CD4-positive, alpha-beta T cell (primary cell): ENCODE data around the gene ALX3. TPM values are rescaled to one million over a fixed set of nuclear protein-coding genes. Genes with fewer than 3 reads are reported as not detected.
A peak's percentile ranks its signal among the peaks of the same experiment; 100 is the strongest.

Experiments
- ATAC-seq: fragments of 200-7000 bp; cut with Tn5 transposase; one replicate; pipeline ENCODE4 v1.10.0; 2022; ENCODE audit warnings: mild to moderate bottlenecking; ENCODE audit not compliant: poor library complexity
- CTCF ChIA-PET: fragments of 350-600 bp; sonication (Branson Sonifier 250); formaldehyde crosslinking; loops from one replicate; lab custom pipeline; 2021; ENCODE audit warnings: antibody characterized with exemption, inconsistent platforms; lab: Charles Lee
- POLR2A ChIA-PET: fragments of 350-600 bp; sonication (Branson Sonifier 250); formaldehyde crosslinking; loops from one replicate; lab custom pipeline; 2021; ENCODE audit warnings: antibody characterized with exemption, inconsistent platforms; lab: Charles Lee
- DNase-seq, 14 experiments: peaks; one replicate each; pipeline ENCODE4 v3.0.0-alpha.2; 2013 to 2020; ENCODE audit warnings: mixed read lengths in 2 of 14
- H3K27ac ChIP-seq, 2 donors: one replicate each; pipeline versions ENCODE4 v1.5.1 to v1.7.0; 2013; ENCODE audit warnings: low read length in 2 of 2, low read depth in 1 of 2, mild to moderate bottlenecking in 1 of 2
- H3K27me3 ChIP-seq, 2 experiments: 1 replicate in 1 of 2; 2 replicates in 1 of 2; pipeline versions ENCODE4 v1.6.1 to v1.7.0; 2013; ENCODE audit warnings: low read length in 2 of 2, control low read depth in 1 of 2, mild to moderate bottlenecking in 1 of 2, moderate library complexity in 1 of 2; ENCODE audit not compliant: insufficient read depth in 2 of 2, control insufficient read depth in 1 of 2
- H3K36me3 ChIP-seq: one replicate; pipeline ENCODE4 v1.6.1; 2013; ENCODE audit warnings: low read length, control low read depth; ENCODE audit not compliant: insufficient read depth
- H3K4me1 ChIP-seq: one replicate; pipeline ENCODE4 v1.6.1; 2013; ENCODE audit warnings: low read length, control low read depth; ENCODE audit not compliant: insufficient read depth
- H3K4me3 ChIP-seq: one replicate; pipeline ENCODE4 v1.5.1; 2013; ENCODE audit warnings: mild to moderate bottlenecking, low read length, moderate library complexity
- H3K9me3 ChIP-seq, 2 experiments: 1 replicate in 1 of 2; 2 replicates in 1 of 2; pipeline versions ENCODE4 v1.6.1 to v1.7.0; 2013; ENCODE audit warnings: low read length in 2 of 2, mild to moderate bottlenecking in 2 of 2, control low read depth in 1 of 2, moderate library complexity in 1 of 2; ENCODE audit not compliant: control insufficient read depth in 1 of 2, insufficient read depth in 1 of 2
- H3K27ac Mint-ChIP-seq: one replicate; pipeline ENCODE4 v1.8.0; 2020; ENCODE audit warnings: mixed read lengths
- H3K27me3 Mint-ChIP-seq: one replicate; pipeline ENCODE4 v1.8.0; 2021; ENCODE audit warnings: mixed read lengths
- H3K36me3 Mint-ChIP-seq: one replicate; pipeline ENCODE4 v1.8.0; 2021; ENCODE audit warnings: low read depth, mixed read lengths
- H3K4me1 Mint-ChIP-seq: one replicate; pipeline ENCODE4 v1.8.0; 2021; ENCODE audit warnings: low read depth, mixed read lengths
- H3K4me3 Mint-ChIP-seq: one replicate; pipeline ENCODE4 v1.8.0; 2020; ENCODE audit warnings: mild to moderate bottlenecking, mixed read lengths
- H3K9me3 Mint-ChIP-seq: one replicate; pipeline ENCODE4 v1.8.0; 2020; ENCODE audit warnings: mixed read lengths
- CTCF ChIP-seq: fragments of 200-600 bp; IDR thresholded peaks from one replicate; pipeline ENCODE4 v1.8.0; 2022; ENCODE audit warnings: antibody characterized with exemption, mild to moderate bottlenecking
- intact Hi-C, 2 experiments: fragments of 100-400 bp; cut with DNase I in 1 of 2; cut with micrococcal nuclease in 1 of 2; formaldehyde crosslinking; loops; one replicate each; pipeline versions ENCODE4 v1.15.1 to v1.9.0; 2023 to 2025; cut with DNase I, micrococcal nuclease
- total RNA-seq, 174 experiments: library from RNA in 2 of 174; stranded (reverse) in 2 of 174; gene quantifications; one replicate each; pipeline ENCODE4 v1.2.3 and lab custom pipeline; 2021 to 2026

ALX3 gene
- total RNA-seq, 2 experiments from 2014 or later = not detected

DNA sequence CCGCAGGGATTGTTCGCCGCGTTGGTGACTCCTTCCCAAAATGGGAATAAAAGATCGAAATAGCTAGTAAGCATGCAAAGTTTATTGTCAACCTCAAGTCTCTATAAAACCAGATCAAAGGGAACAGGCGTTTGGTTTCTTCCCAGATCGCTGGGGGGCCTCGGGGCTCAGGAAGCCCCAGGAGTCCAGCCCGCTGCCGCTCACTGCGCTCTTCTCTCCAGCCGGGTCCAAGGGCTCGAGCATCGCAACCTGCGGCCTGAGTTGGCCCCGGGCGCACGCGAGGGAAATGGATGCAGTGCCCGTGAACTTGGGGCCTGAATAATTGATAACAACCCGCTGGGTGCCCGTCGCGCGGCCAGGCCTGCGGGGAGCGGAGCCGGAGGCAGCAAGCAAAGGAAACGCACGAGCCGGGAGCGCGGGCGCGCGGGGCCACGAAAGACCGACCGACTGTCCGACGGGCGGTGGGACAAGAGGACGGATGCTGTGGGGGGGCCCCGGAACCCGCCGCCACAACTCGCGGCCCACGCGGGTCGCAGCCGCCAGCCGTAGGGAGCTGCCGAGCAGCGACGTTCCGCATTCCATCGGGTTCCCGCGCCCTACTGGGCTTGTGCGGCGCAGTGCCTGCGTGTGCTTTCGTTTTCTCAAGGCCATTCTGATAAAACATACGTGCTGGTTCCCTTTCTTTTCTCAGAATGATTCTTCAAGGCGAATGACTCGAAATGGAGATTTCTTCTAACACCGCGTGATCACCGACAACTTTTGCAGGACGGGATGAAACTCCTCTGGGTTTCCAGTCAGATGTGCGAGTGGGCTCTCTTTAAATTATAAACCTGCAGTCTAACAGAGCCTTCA lies 14.0 kb upstream of the ALX3 start:
- H3K9me3 Mint-ChIP-seq = no peaks in the 10 kb centered on the region
- peaks cover 86% of the 10 kb centered on the region for H3K27me3 Mint-ChIP-seq
- H3K4me1 ChIP-seq = peaks cover 21% of the 10 kb centered on the region
- ATAC-seq = peak; percentile 67
- H3K9me3 ChIP-seq = peaks cover 0 to 5% of the 10 kb centered on the region in 2 experiments
- H3K4me3 Mint-ChIP-seq = peak overlapping the region; percentile 89
- ChIA-PET POLR2A (interaction anchor here (1.5 kb wide), 1 partner anchor 50 kb away, joined by 7 read pairs; the partner anchor contains the start of gene STRIP1), CTCF (no interaction called here)
- peak in 4 of 14 experiments; percentile 24 to 59 (median 48) for DNase-seq
- no peak overlapping the region for H3K27ac Mint-ChIP-seq
- peak overlapping the region; percentile 64 for H3K4me3 ChIP-seq
- H3K36me3 Mint-ChIP-seq = no peaks in the 10 kb centered on the region
- no peak for TF ChIP-seq CTCF
- H3K36me3 ChIP-seq = no peaks in the 10 kb centered on the region
- intact Hi-C loops = loop anchor here in 1 of 2 experiments (5.0 kb wide), 1 partner anchor 378 kb away; no protein-coding TSS in a partner anchor
- H3K4me1 Mint-ChIP-seq = peaks cover 6% of the 10 kb centered on the region
- no peak overlapping the region for H3K27ac ChIP-seq
- peaks cover 37 to 44% of the 10 kb centered on the region in 2 experiments for H3K27me3 ChIP-seq

GRCh38 chr1:110083866-110084226 lies 13.4 kb upstream of the ALX3 start:
- H3K36me3 ChIP-seq = no peaks in the 10 kb centered on the region
- H3K27me3 ChIP-seq = peaks cover 37 to 44% of the 10 kb centered on the region in 2 experiments
- H3K36me3 Mint-ChIP-seq = no peaks in the 10 kb centered on the region
- DNase-seq (peak in 2 of 14 experiments; percentile 9 to 16), ATAC-seq (no peak)
- H3K27ac ChIP-seq = no peak overlapping the region
- peaks cover 92% of the 10 kb centered on the region for H3K27me3 Mint-ChIP-seq
- TF ChIP-seq CTCF = no peak
- H3K4me3 ChIP-seq = peak overlapping the region; percentile 64
- H3K4me1 Mint-ChIP-seq = peaks cover 6% of the 10 kb centered on the region
- H3K4me1 ChIP-seq = peaks cover 21% of the 10 kb centered on the region
- no peak overlapping the region for H3K27ac Mint-ChIP-seq
- peaks cover 0 to 4% of the 10 kb centered on the region in 2 experiments for H3K9me3 ChIP-seq
- intact Hi-C loops = no loop called here
- H3K4me3 Mint-ChIP-seq = peak overlapping the region; percentile 89
- POLR2A ChIA-PET = interaction anchor here (1.5 kb wide), 1 partner anchor 49 kb away, joined by 7 read pairs; the partner anchor contains the start of gene STRIP1
- H3K9me3 Mint-ChIP-seq = no peaks in the 10 kb centered on the region
- CTCF ChIA-PET = no interaction called here

DNA sequence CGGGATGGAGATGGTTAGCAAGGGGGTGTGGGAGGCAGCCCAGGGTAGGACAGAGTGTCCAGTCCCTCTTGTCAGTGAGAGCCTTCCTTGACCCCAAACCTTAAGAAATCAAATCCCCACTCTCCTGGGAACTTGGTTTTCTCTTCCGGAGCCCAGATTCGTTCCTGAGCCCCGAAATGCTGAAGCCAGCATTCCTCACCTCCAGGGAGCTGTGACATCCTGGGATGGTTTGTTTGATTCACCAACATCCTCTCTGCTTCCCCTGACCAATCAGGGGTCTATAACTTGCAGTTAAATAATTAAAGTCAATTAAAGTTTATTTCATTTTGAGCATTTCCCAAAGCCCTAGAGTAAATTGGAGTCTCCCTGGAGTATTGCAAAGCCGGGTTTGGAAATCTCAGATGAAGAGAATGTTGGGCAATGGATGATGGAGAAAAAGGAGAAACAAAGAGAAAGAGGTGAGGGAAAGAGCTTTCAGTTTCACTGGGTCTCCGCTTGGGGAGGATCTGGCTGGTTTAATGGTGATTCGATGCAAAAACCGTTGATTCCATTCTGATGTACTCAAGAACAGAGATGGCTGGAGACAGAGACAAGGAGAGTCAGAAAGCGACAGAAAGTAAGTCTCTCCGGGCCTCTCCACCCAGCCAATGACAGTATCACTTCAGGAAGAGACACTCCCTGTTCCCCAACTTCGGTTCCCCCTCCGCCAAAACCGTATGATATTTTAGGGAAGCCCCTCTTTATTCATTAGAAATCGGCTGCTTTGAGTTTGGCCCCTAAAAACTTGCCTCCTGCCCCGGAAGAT lies 12.8 kb upstream of the ALX3 start:
- peak overlapping the region; percentile 64 for H3K4me3 ChIP-seq
- Mint-ChIP-seq H3K4me3 (peak overlapping the region; percentile 89), H3K27ac (no peak overlapping the region), H3K4me1 (peaks cover 6% of the 10 kb centered on the region), H3K9me3 (no peaks in the 10 kb centered on the region), H3K36me3 (no peaks in the 10 kb centered on the region), H3K27me3 (peaks cover 95% of the 10 kb centered on the region)
- ChIA-PET POLR2A (interaction anchor here (1.5 kb wide), 1 partner anchor 49 kb away, joined by 7 read pairs; the partner anchor contains the start of gene STRIP1), CTCF (no interaction called here)
- ATAC-seq = no peak
- peaks cover 21% of the 10 kb centered on the region for H3K4me1 ChIP-seq
- intact Hi-C loops = no loop called here
- no peaks in the 10 kb centered on the region for H3K36me3 ChIP-seq
- H3K27me3 ChIP-seq = peaks cover 34 to 44% of the 10 kb centered on the region in 2 experiments
- peak in 2 of 14 experiments; percentile 11 to 23 for DNase-seq
- H3K9me3 ChIP-seq = no peaks in the 10 kb centered on the region
- no peak overlapping the region for H3K27ac ChIP-seq
- no peak for TF ChIP-seq CTCF
